AG09319 (cell line): ENCODE data around the gene BBOX1.
A peak's percentile ranks its signal among the peaks of the same experiment; 100 is the strongest.

ENCODE experiments used
- DNase-seq: peaks from one replicate; pipeline ENCODE4 v3.0.0-alpha.2; 2010; ENCODE audit warnings: low read depth; ENCODE audit errors: extremely low read depth
- TF ChIP-seq, protein P1 (sequence below): IDR thresholded peaks from 2 replicates; pipeline ENCODE4 v1.5.1; 2011; ENCODE audit warnings: low read depth, mild to moderate bottlenecking, inconsistent platforms, low read length, moderate library complexity

The BBOX1 gene

DNA sequence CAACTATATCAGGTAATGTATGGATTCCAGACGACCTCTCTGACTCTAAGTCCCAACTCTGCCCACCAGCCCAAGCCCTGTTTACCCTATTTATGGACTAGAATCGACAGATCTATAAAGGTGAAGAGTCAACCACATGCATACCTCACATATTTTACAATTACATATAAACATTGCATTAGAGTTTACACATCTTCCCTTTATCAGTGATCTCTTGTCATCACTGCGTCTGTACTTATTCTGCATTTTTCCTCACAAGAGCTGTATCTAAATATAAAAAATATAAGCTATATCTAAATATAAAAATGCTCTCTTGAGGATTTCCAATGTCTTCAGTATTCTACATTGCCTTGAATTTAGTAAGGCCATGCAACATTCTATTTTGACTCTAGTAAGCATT lies 38.2 kb upstream of the BBOX1 start:
- DNase-seq, result no peak
- TF ChIP-seq, protein P1, sequence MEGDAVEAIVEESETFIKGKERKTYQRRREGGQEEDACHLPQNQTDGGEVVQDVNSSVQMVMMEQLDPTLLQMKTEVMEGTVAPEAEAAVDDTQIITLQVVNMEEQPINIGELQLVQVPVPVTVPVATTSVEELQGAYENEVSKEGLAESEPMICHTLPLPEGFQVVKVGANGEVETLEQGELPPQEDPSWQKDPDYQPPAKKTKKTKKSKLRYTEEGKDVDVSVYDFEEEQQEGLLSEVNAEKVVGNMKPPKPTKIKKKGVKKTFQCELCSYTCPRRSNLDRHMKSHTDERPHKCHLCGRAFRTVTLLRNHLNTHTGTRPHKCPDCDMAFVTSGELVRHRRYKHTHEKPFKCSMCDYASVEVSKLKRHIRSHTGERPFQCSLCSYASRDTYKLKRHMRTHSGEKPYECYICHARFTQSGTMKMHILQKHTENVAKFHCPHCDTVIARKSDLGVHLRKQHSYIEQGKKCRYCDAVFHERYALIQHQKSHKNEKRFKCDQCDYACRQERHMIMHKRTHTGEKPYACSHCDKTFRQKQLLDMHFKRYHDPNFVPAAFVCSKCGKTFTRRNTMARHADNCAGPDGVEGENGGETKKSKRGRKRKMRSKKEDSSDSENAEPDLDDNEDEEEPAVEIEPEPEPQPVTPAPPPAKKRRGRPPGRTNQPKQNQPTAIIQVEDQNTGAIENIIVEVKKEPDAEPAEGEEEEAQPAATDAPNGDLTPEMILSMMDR, result no peak

DNA sequence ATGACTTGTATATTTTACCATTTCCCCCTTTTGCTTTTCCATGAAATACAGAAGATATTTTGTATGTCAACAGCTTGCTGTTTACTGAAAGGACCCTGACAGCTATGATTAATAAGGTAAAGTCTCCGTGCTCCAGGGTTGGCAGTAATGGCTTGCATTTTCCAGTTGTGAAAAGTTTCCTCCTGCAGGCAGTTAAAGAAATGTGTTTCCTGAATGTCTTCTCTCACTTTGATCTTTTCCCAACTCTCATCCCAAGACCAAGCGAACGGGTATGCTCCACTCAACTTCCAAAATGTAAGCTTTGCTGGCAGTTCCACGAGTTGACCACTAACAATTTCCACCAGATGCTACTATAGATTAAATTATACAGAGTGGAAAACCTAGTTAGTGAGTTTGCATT lies 37.8 kb upstream of the BBOX1 start:
- DNase-seq, result no peak
- TF ChIP-seq, protein P1, result no peak

DNA sequence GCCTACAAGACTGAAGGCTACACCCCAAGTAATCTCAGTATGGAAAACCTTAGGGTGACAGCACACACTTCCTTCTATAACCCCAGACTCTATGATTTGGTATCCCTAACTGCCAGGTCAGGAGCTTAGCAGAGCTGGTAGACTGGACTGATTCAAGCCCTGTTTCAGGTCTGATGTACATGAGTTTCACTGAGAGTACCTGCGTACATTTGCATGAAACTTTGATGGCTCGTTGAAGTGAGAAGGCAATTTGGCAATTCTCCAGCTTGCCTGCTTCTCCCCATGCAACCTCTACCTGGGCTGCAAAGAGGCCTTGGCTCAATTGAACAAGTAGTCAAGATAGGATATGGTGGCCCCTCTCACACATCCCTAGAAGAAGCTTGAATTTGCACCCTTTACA lies 36.5 kb upstream of the BBOX1 start:
- TF ChIP-seq, protein P1, result no peak
- no peak for DNase-seq

DNA sequence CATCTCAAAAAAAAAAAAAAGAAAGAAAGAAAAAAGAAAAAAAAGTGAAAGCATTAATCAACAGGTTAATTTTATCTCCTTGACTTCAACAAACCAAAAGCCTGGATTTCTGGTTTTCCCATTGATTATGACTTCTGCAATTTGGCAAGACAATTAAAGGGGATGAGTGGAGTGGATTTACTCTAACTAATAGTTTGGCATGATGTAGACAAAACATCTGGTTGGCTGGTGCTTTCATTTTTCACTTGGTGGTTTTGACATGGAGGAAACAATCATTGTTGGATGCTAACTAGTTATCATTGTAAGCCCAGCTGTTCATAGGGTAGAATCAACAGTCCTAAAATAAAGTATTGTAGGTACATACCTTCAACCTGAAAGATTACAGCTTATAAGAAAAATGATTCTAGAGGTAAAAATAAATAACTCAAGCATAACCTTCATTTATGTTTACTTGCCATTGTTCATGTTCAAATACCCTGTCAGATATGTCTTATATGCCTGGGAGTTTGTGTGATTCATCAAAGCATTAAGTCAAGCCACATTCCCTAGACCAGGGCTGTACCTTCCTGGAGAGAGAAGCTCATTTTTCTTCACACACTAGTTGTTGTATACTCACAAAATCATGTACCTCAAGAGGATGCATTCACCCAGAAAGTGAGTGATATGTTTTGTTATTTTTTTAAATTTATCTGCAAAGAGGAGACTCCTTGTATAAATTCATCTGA lies 31.6 kb upstream of the BBOX1 start:
- DNase-seq, result no peak
- TF ChIP-seq, protein P1, result no peak

DNA sequence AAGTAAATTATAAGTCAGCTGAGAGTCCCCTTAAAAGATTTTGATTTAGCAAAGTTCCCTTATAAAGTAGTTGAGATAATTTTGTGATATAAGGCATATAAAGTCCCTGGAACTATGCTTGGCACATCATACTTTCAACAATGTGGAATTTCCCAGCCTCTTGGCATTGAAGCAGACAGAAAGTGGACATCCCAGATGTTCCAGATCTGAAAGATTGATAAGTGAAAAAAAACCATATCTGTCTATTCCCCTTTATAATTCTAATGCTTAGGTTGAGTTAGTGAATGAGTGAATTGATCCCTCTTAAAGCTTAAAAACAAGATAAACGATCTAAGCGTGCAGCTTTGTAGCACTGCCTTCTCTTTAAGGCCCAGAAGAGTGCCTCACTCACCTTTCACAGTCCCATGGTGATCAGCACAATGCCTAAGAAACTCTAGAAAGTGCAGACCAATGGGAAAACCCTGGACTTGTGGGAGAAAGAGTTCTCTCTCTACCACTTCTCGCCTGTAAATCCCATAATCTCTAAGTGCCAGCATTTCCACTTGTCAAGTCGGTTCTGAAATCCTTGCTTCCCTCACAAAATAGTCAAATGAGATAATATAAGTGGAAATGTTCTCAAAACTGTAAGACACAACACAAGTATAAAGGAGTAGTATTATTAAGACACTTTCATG lies 28.9 kb upstream of the BBOX1 start:
- TF ChIP-seq, protein P1, result no peak
- DNase-seq, result no peak

DNA sequence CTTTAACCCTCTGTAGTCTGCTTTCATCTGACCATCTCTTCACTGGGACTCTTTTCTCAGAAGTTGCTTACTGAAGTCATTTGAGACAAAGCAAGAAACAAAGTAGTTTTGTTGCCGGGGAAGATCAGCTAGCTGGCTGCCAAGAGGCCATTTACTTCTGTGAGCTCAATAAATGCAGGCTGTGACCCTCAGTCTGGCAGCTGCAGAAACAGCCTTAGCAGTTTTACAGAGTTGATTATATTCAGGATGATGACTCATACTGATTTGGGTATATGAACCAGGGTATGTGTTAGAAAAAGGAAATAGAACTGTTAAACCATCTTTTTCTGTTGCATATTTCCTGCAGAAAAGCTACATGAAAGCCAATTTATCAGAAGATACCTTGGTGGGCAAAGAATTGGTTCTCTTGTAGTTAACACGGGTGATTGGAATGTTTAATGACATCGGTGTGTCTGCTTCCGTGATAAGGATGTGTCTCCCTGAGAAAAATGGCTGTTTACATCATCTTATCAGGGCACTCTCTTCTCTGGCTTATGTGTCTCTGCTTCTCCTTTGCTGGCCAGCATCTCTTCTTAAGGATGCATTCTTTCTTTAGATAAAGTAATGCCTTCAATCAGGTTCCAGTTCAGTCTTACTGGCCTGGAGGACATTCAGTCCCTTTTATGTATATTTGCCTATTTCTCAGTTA lies 28.2 kb upstream of the BBOX1 start:
- peak; percentile 24 for DNase-seq
- TF ChIP-seq, protein P1, result no peak
